GM18909 (cell line): Measurements from ENCODE around the gene SUPT20H.

ENCODE experiments used
- ATAC-seq: cut with Tn5 transposase; IDR thresholded peaks from one replicate; pipeline ENCODE4 v1.9.1; 2021; ENCODE audit warnings: mild to moderate bottlenecking; ENCODE audit not compliant: unreplicated experiment, poor library complexity

The SUPT20H gene

GRCh38 chr13:37058910-37059847, at the start of gene SUPT20H:
SUPT20H (minus strand) TSS chr13:37059688; CDS start chr13:37051490, 8,198 bp downstream.
- ATAC-seq, result peak; percentile 99

GRCh38 chr13:37109051-37109678, 49.7 kb upstream of the SUPT20H start:
- no peak for ATAC-seq

DNA sequence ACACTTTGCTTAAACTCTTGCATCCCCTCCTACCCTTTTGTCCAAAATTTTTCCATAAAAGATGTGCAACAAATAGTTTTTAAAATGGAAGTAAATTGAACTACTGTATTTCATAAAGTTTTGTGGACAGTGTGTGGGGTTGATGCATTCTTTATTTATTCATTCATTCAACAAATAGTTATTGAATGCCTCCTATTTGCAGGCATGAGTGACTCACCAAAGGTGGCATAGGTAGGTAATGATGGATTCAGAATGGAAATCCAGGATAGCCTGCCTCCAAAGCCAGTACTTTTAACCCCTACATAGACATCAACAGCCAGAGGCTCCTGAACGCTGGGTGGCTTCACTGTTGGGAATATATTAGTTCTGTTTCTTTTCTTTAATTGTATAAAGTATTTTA, 48.4 kb upstream of the SUPT20H start:
- no peak for ATAC-seq

GRCh38 chr13:37107456-37107855, 48.0 kb upstream of the SUPT20H start:
- no peak for ATAC-seq

DNA sequence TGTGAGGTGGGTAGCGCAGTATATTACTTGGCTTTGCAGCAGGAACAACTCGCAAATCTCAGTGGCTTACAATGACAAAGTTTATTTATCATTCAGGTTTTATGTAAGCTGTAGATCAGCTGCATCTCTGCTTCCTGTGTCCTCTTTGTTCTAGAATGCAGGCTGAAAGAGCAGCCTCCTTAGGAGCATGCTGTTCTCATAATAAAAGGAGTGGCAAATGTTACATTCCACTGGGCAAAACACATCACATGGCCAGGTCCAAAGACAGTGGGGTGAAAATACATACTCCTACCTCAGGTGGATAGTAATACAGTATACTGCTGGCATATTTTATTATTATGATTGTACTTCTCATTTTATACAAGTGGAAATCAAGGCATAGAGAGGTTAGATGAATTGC, 47.2 kb upstream of the SUPT20H start:
- ATAC-seq, result no peak

DNA sequence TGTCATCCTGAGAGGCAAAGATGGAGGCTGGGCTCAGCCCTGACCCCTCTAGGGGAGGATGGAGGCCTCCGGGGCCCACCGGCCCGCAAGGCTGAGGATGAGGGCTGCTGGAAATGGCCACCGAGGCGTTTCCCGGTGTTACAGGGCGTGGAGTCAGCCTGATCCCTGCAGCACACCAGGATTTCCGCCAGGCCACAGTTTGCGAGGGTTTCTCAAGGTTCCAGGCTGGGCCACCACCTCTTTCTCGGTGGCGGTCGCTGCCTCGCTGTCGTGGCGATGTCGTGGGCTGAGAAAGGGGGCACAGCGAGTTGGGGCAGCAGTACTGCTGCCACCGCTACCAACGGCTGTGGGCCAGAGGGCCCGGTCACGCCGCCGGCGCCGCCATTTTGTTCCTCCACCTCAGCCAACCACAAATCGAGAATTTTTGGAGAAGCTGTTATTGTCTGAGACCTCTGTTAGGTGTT, 45.8 kb upstream of the SUPT20H start, which contains the start of gene CSNK1A1L:
TSS of gene CSNK1A1L (minus strand) at position 414 of the 464 bp plus-strand sequence. CDS start at position 6, 408 bp downstream.
- ATAC-seq, result no peak

- ATAC-seq, result no peak
Measured at GRCh38 chr13:37102896-37103295, 43.4 kb upstream of the SUPT20H start.

DNA sequence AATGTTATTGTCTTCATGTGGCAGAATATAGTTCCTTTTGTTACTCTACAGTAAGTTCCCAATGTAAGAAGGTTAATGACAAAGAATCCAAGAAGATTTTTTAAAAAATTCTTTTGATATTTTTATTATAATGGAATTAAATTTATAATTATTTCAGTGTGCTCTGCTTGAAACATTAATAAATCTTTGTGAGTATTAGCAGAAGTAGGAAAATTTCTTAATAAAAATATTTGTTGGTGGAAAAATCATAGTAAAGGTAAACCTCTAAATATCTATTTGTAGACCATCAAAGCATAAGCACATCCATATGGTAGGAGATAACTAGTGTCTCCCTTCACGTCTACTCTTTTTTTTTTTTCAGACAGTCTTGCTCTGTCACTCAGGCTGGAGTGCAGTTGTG, 41.7 kb upstream of the SUPT20H start:
- ATAC-seq, result no peak

GRCh38 chr13:37100731-37101130, 41.2 kb upstream of the SUPT20H start:
- ATAC-seq, result no peak

GRCh38 chr13:37097076-37097475, 37.6 kb upstream of the SUPT20H start:
- no peak for ATAC-seq

- ATAC-seq, result no peak
Measured at GRCh38 chr13:37094840-37095239, 35.4 kb upstream of the SUPT20H start.

GRCh38 chr13:37094099-37094498, 34.6 kb upstream of the SUPT20H start:
- no peak for ATAC-seq

- no peak for ATAC-seq
Measured at GRCh38 chr13:37091835-37092234, 32.3 kb upstream of the SUPT20H start.

DNA sequence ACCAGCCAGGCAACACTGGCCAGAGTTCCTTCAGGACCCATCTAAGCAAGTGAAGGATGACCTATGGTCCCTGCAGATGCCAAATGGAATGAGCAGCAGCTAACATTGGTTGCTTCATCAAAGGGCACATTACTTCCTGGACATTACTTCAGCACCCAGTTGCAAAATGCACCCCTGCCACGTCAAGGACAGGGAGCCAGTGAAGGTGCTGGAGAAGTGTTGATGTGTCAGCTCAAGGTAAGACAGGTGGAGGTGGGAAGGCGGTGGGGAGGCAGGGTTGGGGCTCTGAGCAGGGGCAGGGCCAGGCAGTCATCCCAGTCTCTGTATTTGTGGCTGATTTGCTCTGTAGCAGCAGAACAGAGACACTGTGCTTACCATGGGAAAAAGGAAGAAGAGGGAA, 31.4 kb upstream of the SUPT20H start:
- ATAC-seq, result no peak

DNA sequence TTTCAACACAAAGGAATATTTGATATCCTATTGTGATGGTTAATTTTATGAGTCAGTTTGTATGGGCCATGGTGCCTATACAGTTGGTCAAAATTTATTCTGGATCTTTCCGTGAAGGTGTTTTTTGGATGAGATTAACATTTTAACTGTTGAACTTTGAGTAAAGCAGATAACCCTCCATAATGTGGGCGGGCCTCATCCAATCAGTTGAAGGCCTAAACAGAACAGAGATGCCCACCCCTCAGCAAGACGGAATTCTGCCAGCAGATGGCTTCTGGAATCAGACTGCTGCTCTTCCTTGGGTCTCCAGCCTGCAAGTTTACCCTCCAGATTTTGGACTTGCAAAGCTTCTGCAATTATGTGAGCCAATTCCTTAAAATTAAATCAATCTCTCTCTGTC, 30.0 kb upstream of the SUPT20H start:
- no peak for ATAC-seq

GRCh38 chr13:37087486-37087885, 28.0 kb upstream of the SUPT20H start:
- ATAC-seq, result no peak

DNA sequence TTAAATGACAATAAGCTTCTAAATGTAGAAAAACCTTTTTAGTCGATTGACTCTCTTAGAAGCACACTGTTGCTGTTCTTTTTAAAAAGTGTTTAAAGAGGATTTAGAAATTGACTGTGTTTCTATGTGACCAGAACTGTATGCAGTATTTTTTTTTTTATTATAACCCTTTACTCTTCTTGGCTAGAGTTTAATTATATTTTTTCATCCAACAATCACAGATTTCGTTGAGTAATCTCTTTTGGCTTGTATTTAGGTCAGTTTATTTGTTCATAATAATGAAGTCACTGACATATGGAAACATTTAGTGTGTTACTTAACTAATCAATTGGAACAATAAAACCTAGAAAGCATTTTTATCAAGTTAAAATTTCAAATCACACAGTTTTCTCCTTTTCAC, 26.1 kb upstream of the SUPT20H start:
- ATAC-seq, result no peak

DNA sequence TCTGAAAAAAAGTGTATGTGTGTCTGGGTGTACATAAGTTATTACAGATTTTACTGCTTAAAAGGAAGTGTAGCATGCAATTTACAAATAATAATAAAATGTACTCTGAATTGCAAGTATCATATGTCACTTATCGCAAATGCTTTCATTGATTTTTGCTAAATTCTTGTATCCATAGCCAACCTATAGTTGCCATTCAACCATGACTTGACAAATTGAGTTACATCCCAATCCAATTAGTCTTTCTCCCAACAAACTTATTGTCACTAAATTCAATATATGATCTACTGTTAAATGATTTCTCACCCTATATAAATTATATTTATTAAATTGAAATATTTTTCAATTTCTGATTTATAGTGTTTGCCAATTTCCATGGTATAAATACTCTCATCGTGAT, 17.3 kb upstream of the SUPT20H start:
- no peak for ATAC-seq

- ATAC-seq, result no peak
Measured at GRCh38 chr13:37075164-37075563, 15.7 kb upstream of the SUPT20H start.

DNA sequence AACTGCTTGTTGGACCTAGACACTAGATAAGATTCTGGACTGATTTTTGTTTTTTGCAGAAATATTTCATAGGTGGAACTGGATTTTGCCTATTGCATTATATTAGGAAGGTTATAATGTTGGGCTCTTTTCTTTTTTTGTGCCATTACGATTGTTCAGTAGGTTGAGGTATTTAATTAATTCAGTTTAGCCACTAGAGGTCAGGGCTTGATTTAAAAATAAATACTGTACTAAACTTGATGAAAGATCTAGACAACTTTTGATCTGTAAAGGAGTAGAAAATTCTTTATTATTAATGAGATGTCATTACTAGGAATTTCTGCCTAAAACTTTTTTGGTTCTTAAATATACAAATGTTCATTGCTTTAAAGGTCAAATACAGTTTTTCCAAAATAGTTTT, 15.2 kb upstream of the SUPT20H start:
- ATAC-seq, result no peak

DNA sequence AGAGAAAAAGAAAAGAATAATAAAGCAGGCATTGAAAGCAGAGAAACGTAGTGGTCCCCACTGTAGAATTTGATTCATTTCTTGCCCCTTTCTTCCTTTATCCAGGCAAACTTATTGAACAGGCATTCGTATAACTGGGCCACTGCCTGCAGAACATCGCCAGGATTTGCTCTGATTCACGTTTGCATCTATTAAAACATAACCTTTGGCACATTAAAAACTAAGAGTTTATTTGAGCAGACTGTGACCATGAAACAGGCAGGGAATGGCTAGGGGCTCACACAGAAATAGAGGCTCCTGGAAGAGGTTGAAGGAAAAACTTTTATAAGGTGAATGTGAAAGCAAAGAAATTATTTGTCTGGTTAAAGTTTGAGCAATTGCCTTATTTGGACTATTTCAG, 12.5 kb upstream of the SUPT20H start:
- ATAC-seq, result no peak
